HEK293 (cell line): ENCODE data around the gene PDE6B.

ENCODE experiments used
- YY1 ChIP-seq: fragments of 450-650 bp; formaldehyde crosslinking; IDR thresholded peaks from 2 replicates; pipeline ENCODE4 v1.5.1; 2018; ENCODE audit warnings: missing biosample characterization, missing genetic modification characterization
- ZSCAN30 ChIP-seq: fragments of 450-650 bp; IDR thresholded peaks from 2 replicates; pipeline ENCODE4 v1.5.1; 2018; ENCODE audit warnings: missing biosample characterization, mild to moderate bottlenecking, missing genetic modification characterization, moderate library complexity

- TF ChIP-seq ZSCAN30 (no peak), YY1 (no peak)
These were observed 23.4 kb downstream of the PDE6B start for GRCh38 chr4:648579-649292.
